ENCODE results near the gene TMEM198. TPM values are rescaled to one million over a fixed set of nuclear protein-coding genes. Genes with fewer than 3 reads are reported as not detected.
A peak's percentile ranks its signal among the peaks of the same experiment; 100 is the strongest.

TMEM198 gene
- total RNA-seq = 0.39 TPM in 1 of 2 replicates, not detected in the other
- 0.21 TPM for total RNA-seq (2013)
- 1.1 and 2.3 TPM in 2 replicates for polyA plus RNA-seq
- 0.71 TPM in 1 of 2 replicates, not detected in the other for polyA minus RNA-seq

DNA sequence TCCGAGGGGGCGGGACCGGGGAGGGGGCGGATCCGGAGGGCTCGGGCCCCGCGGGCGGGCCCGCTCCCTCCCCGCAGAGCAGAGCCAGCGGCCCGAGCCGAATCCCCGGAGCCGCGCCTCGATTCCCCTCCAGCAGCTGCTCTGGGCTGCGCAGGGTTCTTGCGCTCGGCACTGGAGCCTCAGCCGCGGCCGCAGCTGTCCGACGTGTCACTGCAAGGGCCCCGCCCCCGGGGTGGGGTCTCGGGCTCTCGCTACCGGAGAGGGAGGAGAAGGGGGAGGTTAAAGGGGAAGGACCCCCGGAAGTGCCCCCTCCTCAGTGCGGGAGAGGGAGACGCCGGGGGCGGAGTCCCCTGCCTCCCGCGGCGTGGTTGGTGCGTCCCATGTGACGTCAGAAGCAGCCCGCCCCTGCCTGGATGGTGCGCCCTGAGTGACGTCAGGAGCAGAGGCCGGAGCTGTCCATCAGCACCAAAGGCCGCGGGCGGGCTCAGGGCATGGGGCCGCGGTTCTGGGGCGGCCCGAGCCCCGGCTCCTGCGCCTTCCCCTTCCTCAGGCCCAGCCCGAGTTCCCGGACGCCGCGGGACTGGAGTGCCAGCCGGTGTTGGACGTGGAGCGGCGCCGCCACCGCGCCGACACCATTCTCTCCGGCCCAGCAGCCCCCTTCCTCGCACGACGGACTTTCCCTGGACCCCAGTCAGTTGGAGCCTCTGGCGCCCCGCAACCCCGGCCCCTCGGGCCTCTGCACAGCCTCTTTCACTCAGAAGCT is at the start of gene TMEM198, which contains the start of gene CHPF:
TSS of gene TMEM198 (plus strand) at position 433 of the 763 bp plus-strand sequence. CDS start 700 bp downstream, outside the sequence.
TSS of gene CHPF (minus strand) at position 214 of the 763 bp plus-strand sequence. CDS start 271 bp downstream, outside the sequence.
- Histone ChIP-seq H3K79me2 (ENCODE audit: control insufficient read depth, insufficient read depth, low read length) (no peaks in the 10 kb centered on the region), H3K36me3 (replicated peaks in 1 of 2; ENCODE audit: control extremely low read depth in 1 of 2, control insufficient read depth in 1 of 2, extremely low read depth in 1 of 2, insufficient read depth in 2 of 2, low read length in 1 of 2) (no peaks in the 10 kb centered on the region), H3K9me3 (ENCODE audit: control extremely low read depth in 1 of 3, control insufficient read depth in 2 of 3, insufficient read depth in 1 of 3, low read length in 2 of 3) (peaks cover 0 to 26% (median 0%) of the 10 kb centered on the region in 3 donors), H4K20me1 (ENCODE audit: control insufficient read depth, insufficient read depth, low read length, poor library complexity, severe bottlenecking) (no peaks in the 10 kb centered on the region), H3K27me3 (replicated peaks in 1 of 4; ENCODE audit: control extremely low read depth in 1 of 4, control insufficient read depth in 3 of 4, insufficient read depth in 4 of 4, low read length in 3 of 4) (peaks cover 0 to 82% (median 21%) of the 10 kb centered on the region in 4 experiments), H3K27ac (ENCODE audit: low read length in 2 of 2) (peak within 1 kb of the TSS in 1 of 2 donors; percentile 35), H3K9ac (ENCODE audit: low read length) (peak within 1 kb of the TSS; percentile 70), H2AFZ (ENCODE audit: insufficient read depth, low read depth, low read length, poor library complexity, severe bottlenecking) (peak within 1 kb of the TSS; percentile 86), H3K4me3 (ENCODE audit: control extremely low read depth in 1 of 5, extremely low read depth in 1 of 5, insufficient read depth in 1 of 5, low read depth in 2 of 5, low read length in 4 of 5) (peak within 1 kb of the TSS in 4 of 5 experiments; percentile 63 to 78 (median 67)), H3K4me2 (replicated peaks; ENCODE audit: low read depth, low read length, poor library complexity, severe bottlenecking) (peak within 1 kb of the TSS; percentile 98), H3K4me1 (ENCODE audit: control insufficient read depth in 2 of 2, insufficient read depth in 2 of 2, low read length in 2 of 2) (peaks cover 29 to 31% of the 10 kb centered on the region in 2 donors)
- DNase-seq = peak; percentile 93
- peak; percentile 80 for ATAC-seq (ENCODE audit: low read depth)
- H3K4me3 Mint-ChIP-seq = peak within 1 kb of the TSS; percentile 83
- CTCF ChIA-PET = interaction anchor here (1.0 to 1.3 kb wide), 6 partner anchors 10 to 146 kb away, joined by 3 to 5 read pairs (median 4); no protein-coding TSS in a partner anchor
- peaks cover 40% of the 10 kb centered on the region for H3K27me3 Mint-ChIP-seq
- peak within 1 kb of the TSS; percentile 50 for H3K27ac Mint-ChIP-seq
- POLR2A ChIA-PET = interaction anchor here (1.0 to 1.3 kb wide), 2 partner anchors 9 to 289 kb away, joined by 4 read pairs; no protein-coding TSS in a partner anchor
- no peak for TF ChIP-seq EZH2 (IDR thresholded peaks at IDR 0.05; ENCODE audit: borderline replicate concordance, insufficient read depth, low read depth, low read length, poor library complexity, severe bottlenecking)
- no peak for TF ChIP-seq CTCF (IDR thresholded peaks at IDR 0.05)
- intact Hi-C loops (cut with micrococcal nuclease) = loop anchor here (1.0 to 2.0 kb wide), 5 partner anchors 9 to 383 kb away; partner anchors contain the start of genes GMPPA and NHEJ1
- WGBS (ENCODE audit: insufficient coverage) = under 1% methylated on average over 75 of the region's 75 CpGs
- peaks cover 24% of the 10 kb centered on the region for H3K4me1 Mint-ChIP-seq
- H3K9me3 Mint-ChIP-seq (ENCODE audit: insufficient read depth) = no peaks in the 10 kb centered on the region

Data from B cell (primary cell).